GM21576 (cell line): Measurements from ENCODE around the gene SCGN.

Source experiments
- ATAC-seq: cut with Tn5 transposase; IDR thresholded peaks from one replicate; pipeline ENCODE4 v1.9.1; 2021; ENCODE audit warnings: mild to moderate bottlenecking, moderate library complexity; ENCODE audit not compliant: unreplicated experiment

The SCGN gene

DNA sequence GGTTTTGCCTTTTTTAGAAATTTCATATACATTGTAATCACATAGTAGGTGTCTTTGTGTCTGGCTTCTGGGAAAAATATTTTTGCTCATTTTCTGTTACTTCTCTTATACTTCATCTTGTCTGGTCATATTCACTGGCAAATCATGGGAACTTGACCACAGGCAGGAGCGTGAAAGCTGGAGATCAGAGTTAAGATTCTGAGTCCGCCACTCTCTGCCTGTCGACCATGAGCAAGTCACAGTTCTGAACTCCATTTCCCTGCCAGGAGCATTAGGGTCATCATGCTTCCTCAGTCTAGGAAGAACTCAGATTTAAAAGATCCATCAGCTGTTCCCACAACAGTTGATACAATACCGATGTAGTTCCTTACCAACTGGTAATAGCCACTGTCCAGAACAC lies 12.4 kb upstream of the SCGN start:
- ATAC-seq, result no peak

GRCh38 chr6:25640446-25640845 lies 11.6 kb upstream of the SCGN start:
- no peak for ATAC-seq

DNA sequence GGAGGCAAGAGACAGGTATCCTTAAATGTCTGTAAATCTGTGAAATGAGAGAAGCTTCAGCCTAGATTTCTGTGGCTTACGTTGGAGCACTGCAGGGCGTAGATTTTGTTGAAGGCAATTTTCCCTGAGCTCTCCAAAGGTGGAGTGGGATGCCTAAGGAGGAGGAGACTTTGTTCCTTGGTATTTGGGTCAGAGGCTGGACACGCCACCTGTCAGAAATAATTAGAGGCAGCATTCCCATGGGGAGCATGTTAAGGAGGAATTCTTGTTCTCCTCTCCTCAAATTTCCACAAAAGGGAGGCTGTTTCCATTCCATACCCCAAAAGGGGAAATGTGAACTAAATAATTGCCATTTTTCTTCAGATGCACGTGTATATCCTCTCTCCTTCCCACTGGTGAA lies 11.1 kb upstream of the SCGN start:
- ATAC-seq, result no peak

- ATAC-seq, result no peak
These were observed 10.6 kb upstream of the SCGN start for GRCh38 chr6:25641377-25641776.

- no peak for ATAC-seq
These were observed 9.9 kb upstream of the SCGN start for GRCh38 chr6:25641940-25642666.

DNA sequence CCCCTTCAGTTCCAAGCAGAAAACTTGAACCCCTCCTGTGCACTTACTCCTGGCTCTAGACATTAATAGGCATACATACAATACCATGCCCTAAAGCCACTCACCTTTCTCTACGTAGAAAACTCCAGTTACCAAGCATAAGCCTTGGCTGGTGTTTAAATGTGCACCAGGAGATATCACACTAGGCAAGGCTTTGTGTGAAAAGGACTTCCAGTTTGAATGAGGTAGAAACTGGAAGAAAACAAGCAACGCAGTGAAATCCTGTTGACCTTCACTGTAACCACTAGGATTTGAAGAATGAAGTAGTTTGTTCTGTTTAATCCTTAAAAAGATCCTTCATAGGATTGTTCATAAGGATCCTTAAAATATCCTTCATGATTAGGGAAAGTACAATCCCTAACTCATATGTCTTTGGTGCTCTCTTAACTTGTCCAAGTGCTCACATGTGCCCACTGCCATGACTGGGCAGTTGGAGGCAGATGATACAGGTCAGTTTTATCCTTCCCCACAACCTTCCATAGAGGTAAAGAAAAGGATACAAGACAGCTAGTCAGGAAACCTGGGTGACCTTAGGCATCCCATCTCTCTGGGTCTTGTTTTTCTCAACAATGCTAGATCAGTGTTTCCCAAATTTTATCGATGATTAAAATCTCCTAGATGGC lies 9.2 kb upstream of the SCGN start:
- ATAC-seq, result no peak

GRCh38 chr6:25645916-25646315 lies 6.1 kb upstream of the SCGN start:
- no peak for ATAC-seq

- ATAC-seq, result no peak
These were observed 2.4 kb upstream of the SCGN start for GRCh38 chr6:25649611-25650010.

DNA sequence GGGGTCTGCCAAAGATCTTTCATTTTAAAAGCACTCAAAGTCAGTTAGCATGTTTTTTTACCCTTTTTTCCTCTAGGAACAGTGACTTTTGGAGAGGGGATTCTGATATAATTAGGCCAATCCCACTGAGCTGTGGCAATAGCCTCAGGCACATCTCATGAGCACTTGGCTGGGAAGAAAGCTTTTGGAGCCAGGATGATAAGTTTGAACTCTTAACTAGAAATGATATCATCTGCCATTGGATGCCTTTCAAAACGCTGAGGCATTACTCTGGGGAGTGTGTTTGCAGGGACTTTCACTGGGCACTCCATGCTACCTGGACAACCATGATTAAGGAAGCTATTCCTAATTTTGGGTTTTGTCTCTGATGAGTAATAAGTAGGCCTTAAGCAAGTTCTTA lies 3.7 kb downstream of the SCGN start:
- no peak for ATAC-seq

- no peak for ATAC-seq
These were observed 7.8 kb downstream of the SCGN start for GRCh38 chr6:25659633-25660368.

DNA sequence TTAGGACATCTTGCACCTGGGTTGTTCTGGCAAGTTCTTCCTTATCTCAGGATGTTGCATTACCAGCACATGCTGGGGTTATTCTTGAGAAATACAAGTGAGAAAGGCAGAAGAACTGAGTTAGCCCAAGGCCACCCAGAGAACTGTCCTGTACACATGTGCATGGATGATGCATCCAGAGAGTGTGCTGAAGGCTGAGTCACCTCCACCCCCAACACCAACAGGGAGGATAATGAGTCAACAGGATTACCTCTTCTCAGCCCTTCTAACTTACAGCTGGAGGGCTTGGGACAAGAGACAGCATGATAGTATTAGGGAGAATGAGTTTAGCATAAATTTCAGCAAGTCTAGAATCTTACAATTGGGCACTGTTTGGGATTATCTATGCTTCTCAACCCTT lies 8.5 kb downstream of the SCGN start:
- ATAC-seq, result no peak

DNA sequence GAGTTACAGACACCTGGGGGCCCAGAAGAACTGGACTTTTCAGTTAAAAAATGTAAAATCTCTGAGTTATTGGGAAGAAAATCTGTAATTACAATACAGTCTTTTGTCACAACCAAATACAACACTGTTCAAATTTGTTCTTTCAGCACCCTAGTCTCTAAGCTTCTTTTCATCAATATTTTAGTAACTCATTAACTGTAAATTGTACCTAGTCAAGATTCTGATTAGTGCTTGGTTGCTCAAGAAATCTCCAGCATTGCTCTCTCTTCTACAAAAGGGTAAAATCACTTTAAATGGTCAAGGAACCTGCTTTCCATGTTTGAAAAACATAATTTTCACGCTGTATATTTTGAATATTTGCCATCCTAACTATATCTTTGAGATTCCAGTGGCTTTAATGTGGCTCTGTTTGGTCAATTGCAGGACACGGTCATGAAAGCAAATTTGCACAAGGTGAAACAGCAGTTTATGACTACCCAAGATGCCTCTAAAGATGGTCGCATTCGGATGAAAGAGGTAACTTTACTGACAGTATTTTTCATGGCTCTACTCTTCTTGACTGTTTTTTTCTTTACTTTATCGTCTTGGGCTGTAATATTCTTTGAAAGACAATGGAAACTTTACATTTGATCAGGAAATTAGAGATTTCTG lies 9.2 kb downstream of the SCGN start:
- no peak for ATAC-seq

DNA sequence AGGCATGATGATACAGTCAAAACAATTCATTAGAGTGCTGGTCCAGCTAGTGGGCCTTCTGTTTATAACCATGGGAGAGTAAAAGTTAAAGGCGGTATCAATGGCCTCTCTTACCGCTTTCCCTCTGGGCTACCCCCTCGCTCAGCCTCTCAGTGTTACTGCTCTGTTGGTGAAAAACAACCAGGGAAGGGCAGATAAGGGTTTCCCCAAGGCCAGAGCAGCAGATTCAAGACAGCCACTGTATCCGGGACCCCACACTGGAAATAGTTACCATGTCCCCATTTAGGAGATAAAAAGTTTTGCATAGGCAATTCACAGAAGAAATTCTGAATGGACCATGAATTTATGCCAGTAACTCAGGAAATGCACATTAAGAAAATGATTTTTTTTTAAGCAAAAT lies 13.4 kb downstream of the SCGN start:
- ATAC-seq, result no peak

GRCh38 chr6:25669413-25669812 lies 17.4 kb downstream of the SCGN start:
- ATAC-seq, result no peak

GRCh38 chr6:25670208-25670607 lies 18.2 kb downstream of the SCGN start:
- ATAC-seq, result no peak

DNA sequence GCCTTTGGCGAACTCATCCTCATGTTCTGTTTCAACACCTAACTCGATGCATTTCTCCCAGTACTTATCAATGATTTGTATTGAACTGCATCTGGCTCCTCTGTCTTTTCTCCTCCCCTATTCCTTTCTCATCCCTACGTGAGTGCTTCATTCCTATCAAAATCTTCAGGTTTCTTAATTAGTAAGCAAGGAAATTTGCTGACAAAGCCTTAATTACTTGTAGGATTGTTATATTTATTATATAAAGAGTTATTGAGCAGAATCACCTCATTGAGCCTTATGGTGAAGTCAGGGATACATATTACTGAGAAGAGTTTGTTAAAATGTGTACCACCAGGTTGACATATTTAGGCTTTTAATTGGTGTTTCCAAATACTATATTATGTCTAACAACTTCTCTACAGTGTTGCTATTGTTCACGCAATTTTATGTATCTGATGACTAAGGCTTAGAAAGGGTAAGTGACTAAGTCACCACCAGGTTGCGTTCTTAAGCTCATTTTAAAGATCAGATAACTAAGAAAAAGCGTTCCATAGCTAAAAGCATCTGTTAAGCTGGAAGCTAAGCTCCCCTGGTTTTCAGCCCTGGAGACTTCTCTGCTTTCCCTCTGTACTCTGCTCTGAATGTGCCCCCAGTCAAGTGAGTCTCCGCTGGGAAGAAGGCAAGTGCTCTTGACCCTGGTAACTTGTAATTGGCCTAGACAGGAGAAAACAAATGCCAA lies 18.9 kb downstream of the SCGN start:
- no peak for ATAC-seq

GRCh38 chr6:25671652-25672051 lies 19.6 kb downstream of the SCGN start:
- no peak for ATAC-seq

- ATAC-seq, result no peak
These were observed 23.2 kb downstream of the SCGN start for GRCh38 chr6:25675167-25675566.

- no peak for ATAC-seq
These were observed 24.8 kb downstream of the SCGN start for GRCh38 chr6:25676775-25677174.

DNA sequence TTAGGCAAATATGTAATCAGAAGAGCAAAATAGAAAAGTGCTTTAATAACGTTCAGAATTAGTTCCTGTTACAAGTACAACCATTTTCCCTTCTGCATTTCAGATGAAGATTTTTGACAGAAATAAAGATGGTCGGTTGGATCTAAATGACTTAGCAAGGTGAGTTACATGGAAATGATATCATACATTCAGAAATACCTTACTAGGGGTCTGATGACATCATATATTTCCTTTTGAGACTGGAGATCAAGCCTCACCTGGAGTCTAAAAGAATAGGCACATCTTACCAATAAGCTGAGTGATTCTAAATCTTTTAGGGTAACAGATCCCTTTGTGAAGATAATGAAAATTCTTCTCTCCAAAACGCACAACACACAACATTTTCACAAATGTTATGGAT lies 29.8 kb downstream of the SCGN start:
- ATAC-seq, result no peak

DNA sequence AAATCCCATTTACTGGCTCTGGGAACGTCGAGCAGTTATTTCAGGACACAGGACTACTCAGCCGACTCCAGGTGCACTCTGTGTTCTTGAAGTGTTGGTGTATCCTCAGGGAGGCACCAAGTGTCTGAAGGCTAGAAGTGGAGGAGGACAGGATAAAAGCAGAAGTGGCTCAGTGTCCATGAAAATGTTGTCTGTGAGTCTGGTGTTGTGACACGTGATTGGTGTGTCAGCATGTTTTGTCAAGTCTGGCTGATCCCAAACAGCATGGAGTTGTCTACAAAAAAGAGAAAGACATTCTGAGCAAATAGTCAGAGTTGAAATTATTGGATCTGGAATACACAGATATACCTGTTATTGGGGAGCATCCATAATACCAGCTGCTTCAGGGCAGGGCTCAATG lies 30.3 kb downstream of the SCGN start:
- ATAC-seq, result no peak
